HG02870 (cell line): ENCODE results near the gene TMEM144.

Experiments
- ATAC-seq: cut with Tn5 transposase; IDR thresholded peaks from one replicate; pipeline ENCODE4 v1.9.1; 2021; ENCODE audit warnings: mild to moderate bottlenecking, moderate library complexity; ENCODE audit not compliant: unreplicated experiment

TMEM144 gene

DNA sequence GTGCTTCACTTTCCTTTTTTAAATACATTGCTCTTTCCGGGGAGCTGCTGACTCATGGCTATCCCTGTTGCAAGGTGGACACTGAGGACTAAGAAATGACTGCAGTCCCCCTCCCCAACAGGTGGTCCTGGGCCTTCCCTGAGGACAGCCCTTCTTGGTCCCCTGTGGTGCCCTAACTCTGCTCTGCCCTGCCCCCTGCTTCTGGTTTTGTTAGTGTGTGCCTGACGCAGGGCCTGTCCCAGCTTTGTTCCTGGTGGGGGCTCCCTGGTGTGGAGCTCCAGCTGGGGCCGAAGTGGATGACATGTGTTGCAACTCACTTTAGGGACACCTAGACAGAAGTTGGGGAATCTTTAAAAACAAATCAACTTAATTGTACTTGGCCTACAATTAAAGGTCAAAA, 81.9 kb downstream of the TMEM144 start:
- no peak for ATAC-seq

DNA sequence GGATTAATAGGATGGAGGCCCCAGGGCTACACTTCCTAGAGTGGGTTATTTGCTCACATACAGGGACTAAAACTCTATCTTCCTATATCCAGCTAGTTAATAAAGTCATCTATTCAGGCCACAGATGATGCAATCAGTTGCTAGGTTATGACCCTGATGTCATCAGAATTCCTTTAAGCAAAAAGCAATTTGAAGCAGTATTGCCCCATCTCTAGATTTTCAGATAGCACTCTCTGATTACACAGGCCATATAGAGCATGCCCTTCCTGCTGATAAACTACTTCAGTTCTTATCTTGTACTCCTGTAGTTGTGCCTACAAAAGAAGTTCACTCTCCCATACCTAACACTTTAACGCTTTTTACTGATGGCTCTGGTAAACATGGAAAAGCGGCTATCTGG, 84.8 kb downstream of the TMEM144 start:
- ATAC-seq: no peak

DNA sequence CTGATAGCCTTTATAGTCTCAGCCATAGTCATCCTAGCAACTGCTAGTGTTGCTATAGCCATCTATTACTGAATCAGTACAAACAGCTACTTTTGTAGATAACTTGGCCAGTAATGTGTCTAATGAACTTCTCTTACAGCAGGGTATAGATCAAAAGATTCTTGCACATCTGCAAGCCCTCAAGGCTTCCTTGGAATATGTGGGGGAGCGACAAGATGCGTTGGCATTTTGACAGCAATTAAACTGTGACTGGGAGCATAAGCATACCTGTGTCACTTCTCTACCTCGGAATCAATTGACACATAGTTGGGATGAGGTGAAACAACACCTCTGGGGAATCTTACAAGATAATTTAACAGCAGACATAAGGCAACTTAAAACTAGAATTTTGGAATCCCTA, 87.6 kb downstream of the TMEM144 start:
- ATAC-seq: no peak

DNA sequence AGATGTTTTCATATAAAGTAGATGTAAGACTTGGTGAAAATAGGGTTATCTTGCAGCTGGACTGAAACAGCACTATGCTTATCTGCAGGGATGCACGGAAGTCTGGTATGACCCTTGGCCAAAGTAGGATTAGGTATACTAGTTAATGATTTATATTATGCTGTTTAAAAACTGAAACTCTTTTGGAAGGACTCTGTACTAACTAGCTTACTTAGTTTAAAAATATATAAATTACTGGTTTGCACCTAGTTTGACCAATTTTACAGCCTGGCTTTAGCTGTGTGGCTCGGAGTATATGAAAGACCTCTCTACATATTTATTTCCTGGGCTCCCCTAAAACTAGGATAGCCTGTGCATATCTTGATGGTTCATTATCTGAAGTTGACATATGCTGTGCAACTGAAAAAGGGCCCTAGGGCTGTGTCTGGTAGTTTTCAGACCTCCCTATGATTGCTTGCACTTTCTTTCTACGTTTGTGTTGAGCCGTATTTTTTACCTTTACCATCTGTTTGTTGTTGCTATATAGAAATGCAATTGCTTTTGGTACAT, 89.2 kb downstream of the TMEM144 start:
- ATAC-seq: no peak

DNA sequence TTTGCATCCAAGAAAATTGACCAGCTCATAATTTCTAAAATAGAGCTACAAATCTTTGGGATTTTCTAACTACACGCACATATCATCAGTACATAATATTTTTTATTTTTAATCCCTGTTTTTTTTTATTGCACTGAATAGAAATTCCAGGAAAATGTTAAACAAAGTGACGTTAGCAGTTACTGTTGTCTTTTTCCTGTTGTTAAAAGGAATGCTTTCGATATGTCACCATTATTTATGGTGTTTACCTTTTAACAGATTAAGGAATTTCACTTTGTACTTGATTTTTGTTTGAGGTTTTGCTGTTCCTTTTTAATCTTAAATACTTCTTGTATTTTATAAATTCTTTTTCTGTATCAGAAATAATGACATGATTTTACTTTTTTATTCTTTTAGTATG, 89.7 kb downstream of the TMEM144 start:
- ATAC-seq: no peak

DNA sequence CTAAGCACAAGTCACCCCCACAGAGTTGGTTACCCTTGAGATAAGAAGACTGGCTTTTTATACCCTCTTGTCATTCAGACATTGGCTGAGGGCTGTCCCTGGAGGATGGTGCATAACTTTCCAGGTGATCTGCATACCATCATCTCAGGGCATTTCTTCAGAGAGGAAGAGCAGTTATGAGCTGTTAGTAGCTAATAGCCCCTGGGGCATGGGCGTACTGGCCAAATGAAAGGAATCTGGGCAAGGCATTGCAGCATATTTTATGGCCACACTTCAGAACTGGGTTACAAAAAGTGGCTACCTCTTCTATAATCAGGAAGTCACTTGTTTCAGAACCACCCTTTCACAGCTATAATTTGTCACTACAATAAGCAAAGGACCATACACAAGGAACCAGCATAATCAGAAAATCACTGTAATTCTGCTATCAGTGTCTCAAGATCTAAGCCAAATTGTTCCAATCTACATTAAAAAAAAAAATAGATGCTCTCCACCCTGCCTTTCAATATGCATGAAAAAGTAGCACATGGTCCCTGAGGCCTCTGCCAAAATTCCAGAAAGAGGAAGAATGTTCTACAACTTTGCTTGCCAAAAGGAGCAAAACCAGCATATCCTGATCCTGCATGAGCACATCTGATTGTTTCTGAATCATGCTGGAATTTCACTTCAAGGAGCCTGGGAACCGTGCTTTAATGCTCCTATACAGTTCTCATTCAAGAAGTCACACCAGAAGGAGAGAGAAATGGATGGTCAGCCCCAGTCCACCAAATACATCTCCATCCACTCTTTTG, 92.0 kb downstream of the TMEM144 start:
- ATAC-seq: no peak

DNA sequence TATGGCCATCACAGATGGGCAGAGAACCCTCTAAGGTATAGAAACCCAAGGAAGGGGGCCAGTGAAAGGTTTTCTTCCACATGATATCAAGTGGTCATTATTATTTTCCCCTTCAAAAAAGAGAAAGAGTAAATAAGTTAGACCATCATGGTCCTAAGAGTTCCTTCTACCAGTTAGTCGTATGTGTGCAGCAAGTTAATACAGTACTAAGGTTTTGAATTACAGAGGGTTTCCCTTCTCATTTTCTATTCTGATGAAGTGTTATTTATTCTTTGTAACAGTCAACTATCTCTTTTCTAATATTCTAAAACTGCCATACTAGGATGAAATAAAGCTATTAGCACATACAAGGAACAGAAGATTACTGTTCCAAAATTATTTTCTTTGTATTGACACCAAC, 94.4 kb downstream of the TMEM144 start:
- no peak for ATAC-seq
